Mucosa of rectum (tissue), 2 donors: Measurements from ENCODE around the gene ZFAND3.

Experiments
- H3K27ac ChIP-seq, 2 donors: one replicate each; pipeline ENCODE4 v1.7.0; 2013; ENCODE audit warnings: inconsistent platforms in 2 of 2, low read depth in 2 of 2, low read length in 2 of 2
- H3K27me3 ChIP-seq, 2 donors: one replicate each; pipeline ENCODE4 v1.7.0; 2013; ENCODE audit warnings: low read length in 2 of 2; ENCODE audit not compliant: control insufficient read depth in 2 of 2, insufficient read depth in 2 of 2
- H3K36me3 ChIP-seq, 2 donors: one replicate each; pipeline ENCODE4 v1.7.0; 2013; ENCODE audit warnings: low read length in 2 of 2; ENCODE audit not compliant: control insufficient read depth in 2 of 2, insufficient read depth in 2 of 2
- H3K4me1 ChIP-seq, 2 donors: one replicate each; pipeline ENCODE4 v1.7.0; 2013; ENCODE audit warnings: low read length in 2 of 2, mild to moderate bottlenecking in 1 of 2; ENCODE audit not compliant: control insufficient read depth in 2 of 2, insufficient read depth in 2 of 2
- H3K4me3 ChIP-seq, 2 donors: one replicate each; pipeline ENCODE4 v1.7.0; 2013; ENCODE audit warnings: low read length in 2 of 2
- H3K9ac ChIP-seq, 2 donors: one replicate each; pipeline ENCODE4 v1.7.0; 2013; ENCODE audit warnings: low read length in 2 of 2, low read depth in 1 of 2, mild to moderate bottlenecking in 1 of 2
- H3K9me3 ChIP-seq, 2 donors: one replicate each; pipeline ENCODE4 v1.7.0; 2013; ENCODE audit warnings: low read length in 2 of 2; ENCODE audit not compliant: control insufficient read depth in 2 of 2
- donor health status: healthy.
- donor health status: Normal muscosa, but diverticular disease.

The ZFAND3 gene

GRCh38 chr6:38086346-38086745 lies 266.8 kb downstream of the ZFAND3 start:
- no peaks in the 10 kb centered on the region for H3K9me3 ChIP-seq
- no peak overlapping the region for H3K9ac ChIP-seq
- H3K27ac ChIP-seq, result no peak overlapping the region
- no peak overlapping the region for H3K4me3 ChIP-seq
- no peaks in the 10 kb centered on the region for H3K4me1 ChIP-seq
- H3K36me3 ChIP-seq, result peaks cover 5 to 6% of the 10 kb centered on the region in 2 donors
- no peaks in the 10 kb centered on the region for H3K27me3 ChIP-seq

- Histone ChIP-seq H3K4me3 (no peak overlapping the region), H3K36me3 (peaks cover 5 to 6% of the 10 kb centered on the region in 2 donors), H3K27me3 (no peaks in the 10 kb centered on the region), H3K4me1 (no peaks in the 10 kb centered on the region), H3K27ac (no peak overlapping the region), H3K9ac (no peak overlapping the region), H3K9me3 (no peaks in the 10 kb centered on the region)
These were observed 268.5 kb downstream of the ZFAND3 start for GRCh38 chr6:38088010-38088409.

- H3K27ac ChIP-seq, result no peak overlapping the region
These were observed 269.3 kb downstream of the ZFAND3 start for GRCh38 chr6:38088829-38089228.

GRCh38 chr6:38091613-38092012 lies 272.1 kb downstream of the ZFAND3 start:
- no peaks in the 10 kb centered on the region for H3K4me1 ChIP-seq
- H3K9ac ChIP-seq, result no peak overlapping the region
- no peak overlapping the region for H3K4me3 ChIP-seq
- H3K27me3 ChIP-seq, result no peaks in the 10 kb centered on the region
- no peak overlapping the region for H3K27ac ChIP-seq
- H3K9me3 ChIP-seq, result no peaks in the 10 kb centered on the region
- no peaks in the 10 kb centered on the region for H3K36me3 ChIP-seq

More at GRCh38 chr6:38088829-38089228, 269.3 kb downstream of the ZFAND3 start:
- H3K36me3 ChIP-seq, result peaks cover 0 to 5% of the 10 kb centered on the region in 2 donors
- H3K27me3 ChIP-seq, result no peaks in the 10 kb centered on the region
- H3K9ac ChIP-seq, result no peak overlapping the region
- no peaks in the 10 kb centered on the region for H3K4me1 ChIP-seq
- H3K9me3 ChIP-seq, result no peaks in the 10 kb centered on the region
- H3K4me3 ChIP-seq, result no peak overlapping the region

GRCh38 chr6:38092465-38092864 lies 272.9 kb downstream of the ZFAND3 start:
- Histone ChIP-seq H3K36me3 (no peaks in the 10 kb centered on the region), H3K4me1 (no peaks in the 10 kb centered on the region), H3K9me3 (no peaks in the 10 kb centered on the region), H3K27me3 (no peaks in the 10 kb centered on the region), H3K27ac (no peak overlapping the region), H3K4me3 (no peak overlapping the region), H3K9ac (no peak overlapping the region)

- H3K4me3 ChIP-seq, result no peak overlapping the region
- no peaks in the 10 kb centered on the region for H3K27me3 ChIP-seq
- no peak overlapping the region for H3K9ac ChIP-seq
These were observed 273.4 kb downstream of the ZFAND3 start for GRCh38 chr6:38092964-38093363.

GRCh38 chr6:38095054-38095453 lies 275.5 kb downstream of the ZFAND3 start:
- Histone ChIP-seq H3K36me3 (no peaks in the 10 kb centered on the region), H3K4me3 (no peak overlapping the region), H3K27me3 (no peaks in the 10 kb centered on the region), H3K27ac (no peak overlapping the region), H3K9me3 (no peaks in the 10 kb centered on the region), H3K4me1 (no peaks in the 10 kb centered on the region), H3K9ac (no peak overlapping the region)

More at GRCh38 chr6:38092964-38093363, 273.4 kb downstream of the ZFAND3 start:
- Histone ChIP-seq H3K9me3 (no peaks in the 10 kb centered on the region), H3K4me1 (no peaks in the 10 kb centered on the region), H3K27ac (no peak overlapping the region), H3K36me3 (no peaks in the 10 kb centered on the region)

GRCh38 chr6:38099221-38099620 lies 279.7 kb downstream of the ZFAND3 start:
- Histone ChIP-seq H3K9me3 (no peaks in the 10 kb centered on the region), H3K27me3 (no peaks in the 10 kb centered on the region), H3K27ac (no peak overlapping the region), H3K4me1 (no peaks in the 10 kb centered on the region), H3K4me3 (no peak overlapping the region), H3K36me3 (no peaks in the 10 kb centered on the region), H3K9ac (no peak overlapping the region)

- no peak overlapping the region for H3K4me3 ChIP-seq
- H3K4me1 ChIP-seq, result no peaks in the 10 kb centered on the region
- H3K27ac ChIP-seq, result no peak overlapping the region
- H3K36me3 ChIP-seq, result no peaks in the 10 kb centered on the region
- no peak overlapping the region for H3K9ac ChIP-seq
- no peaks in the 10 kb centered on the region for H3K27me3 ChIP-seq
- no peaks in the 10 kb centered on the region for H3K9me3 ChIP-seq
These were observed 280.9 kb downstream of the ZFAND3 start for GRCh38 chr6:38100380-38100779.

- Histone ChIP-seq H3K4me1 (no peaks in the 10 kb centered on the region), H3K27me3 (no peaks in the 10 kb centered on the region), H3K4me3 (no peak overlapping the region)
These were observed 284.4 kb downstream of the ZFAND3 start for GRCh38 chr6:38103921-38104320.

GRCh38 chr6:38105066-38105465 lies 285.5 kb downstream of the ZFAND3 start:
- H3K4me1 ChIP-seq, result no peaks in the 10 kb centered on the region
- no peaks in the 10 kb centered on the region for H3K9me3 ChIP-seq
- no peak overlapping the region for H3K27ac ChIP-seq

More at GRCh38 chr6:38103921-38104320, 284.4 kb downstream of the ZFAND3 start:
- no peaks in the 10 kb centered on the region for H3K9me3 ChIP-seq
- no peak overlapping the region for H3K9ac ChIP-seq
- H3K36me3 ChIP-seq, result peaks cover 4 to 5% of the 10 kb centered on the region in 2 donors
- no peak overlapping the region for H3K27ac ChIP-seq

More at GRCh38 chr6:38105066-38105465, 285.5 kb downstream of the ZFAND3 start:
- Histone ChIP-seq H3K36me3 (peaks cover 4 to 5% of the 10 kb centered on the region in 2 donors), H3K9ac (no peak overlapping the region), H3K4me3 (no peak overlapping the region), H3K27me3 (no peaks in the 10 kb centered on the region)
